ENCODE measurements around the gene BCL7A. TPM values are rescaled to one million over a fixed set of nuclear protein-coding genes. Genes with fewer than 3 reads are reported as not detected.

Gene BCL7A
- total RNA-seq, 1 experiment from 2014 or later: 18.2 TPM

DNA sequence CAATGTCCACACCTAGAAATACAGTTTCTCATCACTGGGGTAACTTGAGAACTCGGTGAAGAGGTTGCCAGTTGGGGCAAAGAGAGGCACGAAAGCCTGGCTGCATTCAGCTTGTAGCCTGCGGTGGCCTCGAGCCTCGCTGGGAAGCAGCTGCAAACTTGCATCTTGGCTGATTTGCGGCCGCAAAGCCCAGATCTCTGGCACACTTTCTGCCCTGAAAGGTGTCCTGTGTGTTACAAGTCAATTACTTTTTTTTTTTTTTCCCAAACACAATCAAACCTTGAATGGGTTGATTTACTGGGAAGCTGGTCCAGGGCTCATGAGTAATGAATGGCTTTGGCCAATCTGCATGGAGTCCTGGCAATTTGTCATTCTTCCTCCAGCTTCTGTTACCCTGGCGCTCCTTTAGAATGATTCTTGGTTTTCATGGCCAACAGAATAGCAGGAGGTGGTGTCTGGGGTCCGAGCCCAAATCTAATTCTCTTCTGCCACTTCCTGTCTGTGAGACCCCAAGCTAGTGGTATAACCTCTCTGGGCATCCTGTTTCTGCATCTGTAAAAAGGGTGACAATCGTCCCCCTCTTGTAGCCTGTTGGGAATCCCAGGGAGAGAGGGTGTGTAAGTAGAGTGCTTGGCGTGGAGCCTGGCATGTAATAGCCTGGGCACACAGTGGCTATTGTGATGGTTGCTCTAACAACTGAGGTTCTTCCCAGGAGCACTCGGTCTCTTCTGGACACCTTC, 6.7 kb downstream of the BCL7A start:
- Histone ChIP-seq H2BK12ac (ENCODE audit: insufficient read length, low read depth, low read length) (no peak overlapping the region), H3K23me2 (ENCODE audit: insufficient read length, low read depth, low read length, poor library complexity, severe bottlenecking) (no peaks in the 10 kb centered on the region), H3K56ac (ENCODE audit: insufficient read length, low read depth, low read length) (no peak overlapping the region), H2BK120ac (ENCODE audit: low read depth, low read length, poor library complexity, severe bottlenecking) (no peak overlapping the region), H3K23ac (ENCODE audit: insufficient read length, low read depth, low read length) (no peak overlapping the region), H3K27me3 (ENCODE audit: insufficient read depth, low read length) (no peaks in the 10 kb centered on the region; the same call in 1 of the 2 replicates), H3K9ac (ENCODE audit: extremely low read depth, insufficient read length, low read length) (no peak overlapping the region), H4K8ac (replicated peaks; ENCODE audit: insufficient read length, low read depth, low read length) (no peak overlapping the region), H3K27ac (ENCODE audit: insufficient read length, low read depth, low read length) (no peak overlapping the region), H3K9me3 (ENCODE audit: control insufficient read depth, low read depth, low read length) (no peaks in the 10 kb centered on the region), H3K4ac (ENCODE audit: low read depth, low read length) (no peak overlapping the region), H3K4me2 (ENCODE audit: insufficient read depth, insufficient read length, low read length) (no peak overlapping the region), H2AFZ (ENCODE audit: low read length) (no peak overlapping the region), H2BK20ac (ENCODE audit: low read depth, low read length, poor library complexity, severe bottlenecking) (no peak overlapping the region), H4K91ac (ENCODE audit: insufficient read length, low read depth, low read length) (no peak overlapping the region), H4K5ac (ENCODE audit: insufficient read length, low read depth, low read length) (no peak overlapping the region), H2BK15ac (ENCODE audit: low read depth, low read length) (no peak overlapping the region), H3K18ac (ENCODE audit: insufficient read length, low read depth, low read length) (no peak overlapping the region), H2AK5ac (ENCODE audit: insufficient read length, low read length) (no peak overlapping the region), H2BK5ac (ENCODE audit: insufficient read length, low read length) (no peak overlapping the region), H3T11ph (ENCODE audit: low read length) (no peak overlapping the region), H3K79me2 (ENCODE audit: insufficient read depth, low read length) (peaks cover 2% of the 10 kb centered on the region; the same call in 1 of the 2 replicates), H4K20me1 (ENCODE audit: control insufficient read depth, insufficient read depth, insufficient read length) (peaks cover 3% of the 10 kb centered on the region), H3K14ac (ENCODE audit: insufficient read depth, low read length) (no peak overlapping the region), H3K4me1 (ENCODE audit: insufficient read depth, low read length) (no peaks in the 10 kb centered on the region), H3K79me1 (ENCODE audit: insufficient read depth, low read depth, low read length, poor library complexity, severe bottlenecking) (peaks cover 7% of the 10 kb centered on the region)
- peaks cover 0 to 3% (median 1%) of the 10 kb centered on the region in 3 experiments; a peak in 3 of 7 replicates for H3K36me3 Mint-ChIP-seq (ENCODE audit: insufficient read depth in 1 of 3, low read depth in 3 of 3)
- peaks cover 30 to 34% of the 10 kb centered on the region in 2 experiments for H3K4me1 Mint-ChIP-seq
- H3K27me3 Mint-ChIP-seq (ENCODE audit: low read depth): peaks cover 1% of the 10 kb centered on the region; the same call in 1 of the 2 replicates
- no peak overlapping the region for H3K27ac Mint-ChIP-seq
- WGBS (ENCODE audit: extremely low coverage, insufficient read length, low lambda C conversion rate): no CpG with 5 or more reads among the region's 12 CpGs
- DNase-seq: no peak
- H3K4me3 Mint-ChIP-seq: no peak overlapping the region; a peak in 1 of 5 replicates
- TF ChIP-seq, protein P1, sequence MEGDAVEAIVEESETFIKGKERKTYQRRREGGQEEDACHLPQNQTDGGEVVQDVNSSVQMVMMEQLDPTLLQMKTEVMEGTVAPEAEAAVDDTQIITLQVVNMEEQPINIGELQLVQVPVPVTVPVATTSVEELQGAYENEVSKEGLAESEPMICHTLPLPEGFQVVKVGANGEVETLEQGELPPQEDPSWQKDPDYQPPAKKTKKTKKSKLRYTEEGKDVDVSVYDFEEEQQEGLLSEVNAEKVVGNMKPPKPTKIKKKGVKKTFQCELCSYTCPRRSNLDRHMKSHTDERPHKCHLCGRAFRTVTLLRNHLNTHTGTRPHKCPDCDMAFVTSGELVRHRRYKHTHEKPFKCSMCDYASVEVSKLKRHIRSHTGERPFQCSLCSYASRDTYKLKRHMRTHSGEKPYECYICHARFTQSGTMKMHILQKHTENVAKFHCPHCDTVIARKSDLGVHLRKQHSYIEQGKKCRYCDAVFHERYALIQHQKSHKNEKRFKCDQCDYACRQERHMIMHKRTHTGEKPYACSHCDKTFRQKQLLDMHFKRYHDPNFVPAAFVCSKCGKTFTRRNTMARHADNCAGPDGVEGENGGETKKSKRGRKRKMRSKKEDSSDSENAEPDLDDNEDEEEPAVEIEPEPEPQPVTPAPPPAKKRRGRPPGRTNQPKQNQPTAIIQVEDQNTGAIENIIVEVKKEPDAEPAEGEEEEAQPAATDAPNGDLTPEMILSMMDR (conservative IDR thresholded peaks at IDR 0.05): no peak
- no peaks in the 10 kb centered on the region for H3K9me3 Mint-ChIP-seq

Data from H9 (cell line).